NCI-H748 (cell line): Measurements from ENCODE around the gene SIGMAR1.
A peak's percentile ranks its signal among the peaks of the same experiment; 100 is the strongest.
"Not testable (repeated sequence)": the region's sequence is repeated elsewhere in the genome, so short reads cannot be mapped to it uniquely, and the experiment has no call there.

ENCODE experiments used
- DNase-seq: peaks from one replicate; lab custom pipeline; 2025; ENCODE audit not compliant: unreplicated experiment; lab: John Stamatoyannopoulos, UW

Gene SIGMAR1

DNA sequence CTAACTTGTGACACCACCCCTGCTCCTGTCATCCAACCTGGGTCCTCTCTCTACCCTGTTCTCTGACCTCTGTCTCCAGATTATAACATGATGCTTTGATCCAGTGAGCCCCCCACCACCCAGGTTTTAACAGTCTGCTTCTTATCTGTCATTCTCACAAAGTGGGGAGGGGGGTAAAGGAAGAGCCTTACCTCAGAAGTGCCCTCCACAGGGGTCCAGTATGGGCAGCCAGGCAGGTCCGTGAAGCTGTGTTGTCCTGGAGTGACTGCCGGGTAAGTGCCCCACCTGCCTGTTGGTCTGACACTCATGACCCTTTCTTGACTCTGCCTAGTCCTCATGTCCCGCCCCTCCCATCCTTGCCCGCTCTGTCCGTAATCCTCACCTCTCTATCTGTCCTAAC, 17.8 kb upstream of the SIGMAR1 start:
- no peak for DNase-seq

DNA sequence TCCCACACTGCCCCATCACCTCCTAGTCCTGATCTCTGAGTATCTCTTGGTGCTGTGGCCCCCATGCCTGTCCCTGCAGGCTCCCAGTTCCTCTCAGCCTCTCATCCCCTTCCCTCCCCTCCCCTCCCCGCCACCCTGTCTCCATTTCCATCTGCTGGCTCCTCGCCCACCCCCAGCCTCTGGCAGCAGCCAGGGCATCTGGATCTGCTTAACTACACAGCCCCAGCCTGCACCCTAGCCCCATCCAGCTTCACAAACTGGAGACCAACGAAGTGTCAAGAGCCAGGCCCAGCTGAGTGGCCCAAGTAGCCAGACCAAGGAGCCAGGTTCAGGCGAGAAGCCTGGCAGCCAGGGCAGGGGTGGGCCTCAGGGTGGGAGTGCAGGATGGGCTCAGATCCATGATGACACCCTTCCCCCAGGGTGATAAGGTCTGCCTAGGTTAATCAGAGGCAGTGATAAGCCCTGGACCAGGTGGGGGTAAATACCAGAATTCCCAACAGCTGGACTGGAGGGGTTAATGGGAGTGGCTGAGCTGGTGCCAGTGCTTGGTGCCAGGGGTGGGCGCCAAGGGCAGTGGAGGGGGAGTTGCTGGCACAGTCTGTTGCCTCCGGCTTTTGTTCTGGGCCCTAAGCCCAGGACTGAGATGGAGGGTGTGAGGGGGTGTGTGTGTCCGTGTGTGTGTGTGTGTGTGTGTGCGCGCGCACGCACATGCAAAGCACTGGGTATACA, 16.9 kb upstream of the SIGMAR1 start:
- DNase-seq, result no peak

GRCh38 chr9:34653151-34654072, 15.8 kb upstream of the SIGMAR1 start:
- DNase-seq, result no peak

GRCh38 chr9:34652602-34653000, 15.0 kb upstream of the SIGMAR1 start:
- no peak for DNase-seq

GRCh38 chr9:34651876-34652601, 14.5 kb upstream of the SIGMAR1 start, which contains the start of gene IL11RA:
Gene IL11RA, plus strand, starts transcription at chr9:34652185. Its CDS starts 3,033 bp downstream, at chr9:34655218.
- peak; percentile 41 for DNase-seq

- DNase-seq, result no peak
These were observed 13.7 kb upstream of the SIGMAR1 start for GRCh38 chr9:34651321-34651720.

DNA sequence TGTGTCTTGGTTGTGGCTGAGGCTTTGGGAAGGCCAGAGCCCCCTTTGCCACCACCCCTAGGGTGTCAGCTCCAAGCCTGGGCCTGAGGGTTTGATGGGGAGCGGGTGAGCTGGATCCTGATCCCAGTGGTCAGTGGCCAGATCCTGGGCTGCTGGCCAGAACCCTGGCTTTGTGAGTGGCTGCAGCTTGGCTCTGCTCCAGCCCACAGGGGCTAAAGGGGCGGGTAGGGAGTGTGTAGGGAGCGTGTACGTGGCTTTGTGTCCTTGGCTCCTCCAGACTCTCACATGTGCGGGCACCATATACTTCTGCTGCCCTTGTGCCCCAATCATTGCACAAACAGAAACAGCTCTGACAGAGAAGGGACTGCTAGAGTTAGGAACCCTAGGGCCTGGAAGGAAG, 13.2 kb upstream of the SIGMAR1 start:
- DNase-seq, result no peak

DNA sequence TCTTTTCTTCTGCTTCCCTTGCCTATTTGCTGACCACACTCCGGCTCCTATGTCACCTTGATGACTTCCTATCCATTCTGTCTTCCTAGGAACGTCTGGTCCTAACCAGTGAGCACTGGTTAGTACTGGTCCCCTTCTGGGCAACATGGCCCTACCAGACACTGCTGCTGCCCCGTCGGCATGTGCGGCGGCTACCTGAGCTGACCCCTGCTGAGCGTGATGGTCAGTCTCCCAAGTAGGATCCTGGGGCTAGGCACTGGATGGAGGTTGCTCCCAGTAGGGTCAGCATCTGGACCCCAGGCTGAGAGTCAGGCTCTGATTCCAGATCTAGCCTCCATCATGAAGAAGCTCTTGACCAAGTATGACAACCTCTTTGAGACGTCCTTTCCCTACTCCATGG, 11.1 kb upstream of the SIGMAR1 start:
- no peak for DNase-seq

DNA sequence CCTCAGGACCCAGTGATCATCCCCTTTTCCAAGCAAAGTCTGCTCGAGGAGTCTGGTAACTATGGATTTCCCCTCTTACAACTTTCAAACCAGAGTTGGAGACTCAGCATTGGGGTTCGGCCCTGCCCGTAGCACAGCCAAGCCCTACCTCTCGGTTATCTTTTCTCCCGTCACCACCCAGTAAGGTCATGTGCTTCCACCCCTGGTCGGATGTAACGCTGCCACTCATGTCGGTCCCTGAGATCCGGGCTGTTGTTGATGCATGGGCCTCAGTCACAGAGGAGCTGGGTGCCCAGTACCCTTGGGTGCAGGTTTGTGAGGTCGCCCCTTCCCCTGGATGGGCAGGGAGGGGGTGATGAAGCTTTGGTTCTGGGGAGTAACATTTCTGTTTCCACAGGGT, 10.1 kb upstream of the SIGMAR1 start:
- no peak for DNase-seq

- DNase-seq, result no peak
These were observed 9.5 kb upstream of the SIGMAR1 start for GRCh38 chr9:34647084-34647403.

- DNase-seq, result peak; percentile 93
These were observed 8.9 kb upstream of the SIGMAR1 start, which contains the start of gene GALT for GRCh38 chr9:34646211-34647083. Gene GALT, plus strand, starts transcription at chr9:34646675. Its CDS starts 30 bp downstream, at chr9:34646705.

DNA sequence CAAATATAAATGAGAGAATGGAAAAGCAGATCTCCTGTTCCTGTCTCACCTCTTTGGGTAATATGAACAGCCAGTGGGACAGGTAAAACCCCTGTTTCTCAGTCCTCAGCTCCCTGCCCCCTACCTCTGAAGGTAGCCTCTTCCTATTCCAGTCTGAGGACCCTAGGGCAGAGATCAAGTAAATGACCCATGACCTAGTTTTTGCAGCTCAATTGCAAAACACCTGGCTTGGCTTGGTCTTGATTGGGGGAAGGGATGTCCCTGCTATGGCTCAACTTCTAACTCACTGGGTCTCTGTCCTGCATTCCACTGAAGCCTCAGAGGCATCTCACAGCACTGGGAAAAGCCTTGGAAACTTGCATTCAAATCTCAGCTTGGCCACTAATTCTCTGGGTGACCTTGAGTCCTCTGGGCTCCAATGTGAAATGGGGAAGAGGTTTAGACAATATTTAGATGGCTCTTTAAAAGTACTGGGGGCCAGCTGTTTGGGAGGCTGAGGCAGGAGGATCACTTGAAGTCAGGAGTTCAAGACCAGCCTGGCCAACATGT, 7.3 kb upstream of the SIGMAR1 start:
- no peak for DNase-seq

DNA sequence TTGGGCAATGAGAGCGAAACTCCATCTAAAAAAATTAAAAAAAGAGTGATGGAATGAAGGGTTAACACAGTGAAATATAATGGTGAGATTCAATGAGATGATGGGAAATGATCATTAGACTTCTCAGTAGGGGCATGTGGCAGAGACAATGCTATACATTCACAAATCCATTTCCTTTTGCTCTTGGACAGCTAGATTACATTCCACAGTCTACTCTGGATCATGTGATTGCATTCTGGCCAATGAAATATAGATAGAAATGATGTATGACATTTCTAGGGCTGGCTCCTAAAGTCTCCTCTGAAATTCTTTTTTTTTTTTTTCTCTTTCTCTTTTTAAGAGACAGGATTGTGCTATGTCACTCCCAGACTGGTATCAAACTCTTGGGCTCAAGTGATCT, 5.1 kb upstream of the SIGMAR1 start:
- no peak for DNase-seq

DNA sequence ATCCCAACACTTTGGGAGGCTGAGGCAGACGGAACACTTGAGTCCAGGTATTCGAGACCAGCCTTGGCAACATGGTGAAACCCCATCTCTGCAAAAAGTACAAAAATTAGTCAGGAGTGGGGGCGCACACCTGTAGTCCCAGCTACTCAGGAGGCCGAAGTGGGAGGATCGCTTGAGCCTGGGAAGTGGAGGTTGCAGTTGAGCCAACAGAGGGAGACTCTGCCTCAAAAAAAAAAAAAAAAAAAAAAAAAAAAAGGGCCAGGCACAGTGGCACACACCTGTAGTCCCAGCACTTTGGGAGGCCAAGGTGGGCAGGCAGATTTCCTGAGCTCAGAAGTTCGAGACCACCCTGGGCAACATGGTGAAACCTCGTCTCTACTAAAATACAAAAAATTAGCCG, 1.7 kb upstream of the SIGMAR1 start:
- DNase-seq, result not testable (repeated sequence)

GRCh38 chr9:34638138-34638445, 505 bp upstream of the SIGMAR1 start:
- DNase-seq, result no peak

DNA sequence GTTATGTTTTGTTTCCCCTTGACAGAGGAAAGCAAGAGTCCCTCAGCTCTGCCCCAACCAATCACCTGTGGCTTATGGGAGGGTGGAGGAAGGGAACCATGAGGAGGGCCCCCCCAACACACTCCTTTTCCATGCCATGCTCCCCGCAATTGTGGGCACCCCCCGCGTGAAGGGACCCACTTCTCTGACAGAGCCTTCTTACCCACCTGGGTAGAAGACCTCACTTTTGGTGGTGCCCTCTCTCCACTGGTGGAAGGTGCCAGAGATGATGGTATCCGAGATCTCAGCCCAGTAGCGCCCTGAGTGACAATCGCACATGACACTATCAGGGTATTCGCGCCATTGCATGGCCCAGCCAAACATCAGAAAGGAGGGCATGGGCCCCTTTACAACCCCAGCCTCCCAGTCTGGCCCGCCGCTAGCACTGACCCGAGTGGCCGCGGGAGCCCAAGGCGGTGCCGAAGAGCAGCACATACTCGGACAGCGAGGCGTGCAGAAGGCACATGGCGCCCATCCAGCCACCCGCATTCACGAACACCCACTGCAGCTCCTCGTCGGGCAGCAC, 714 bp downstream of the SIGMAR1 start:
- DNase-seq, result peak; percentile 47

DNA sequence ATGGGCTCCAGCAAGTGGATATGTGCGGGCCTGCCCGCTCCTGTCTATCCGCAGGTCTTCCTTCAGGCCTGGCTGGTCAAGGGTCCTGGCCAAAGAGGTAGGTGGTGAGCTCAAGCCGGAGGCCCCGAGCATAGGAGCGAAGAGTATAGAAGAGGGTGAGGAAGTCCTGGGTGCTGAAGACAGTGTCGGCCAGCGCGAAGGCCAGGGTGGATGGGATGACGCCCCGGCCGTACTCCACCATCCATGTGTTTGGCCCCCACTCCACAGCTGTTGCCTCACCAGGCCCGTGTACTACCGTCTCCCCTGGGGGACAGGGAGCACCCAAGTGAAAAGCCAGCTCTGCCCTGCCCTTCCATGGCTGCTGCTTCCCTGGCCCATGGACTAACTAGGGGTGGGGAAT, 2.0 kb downstream of the SIGMAR1 start:
- no peak for DNase-seq

DNA sequence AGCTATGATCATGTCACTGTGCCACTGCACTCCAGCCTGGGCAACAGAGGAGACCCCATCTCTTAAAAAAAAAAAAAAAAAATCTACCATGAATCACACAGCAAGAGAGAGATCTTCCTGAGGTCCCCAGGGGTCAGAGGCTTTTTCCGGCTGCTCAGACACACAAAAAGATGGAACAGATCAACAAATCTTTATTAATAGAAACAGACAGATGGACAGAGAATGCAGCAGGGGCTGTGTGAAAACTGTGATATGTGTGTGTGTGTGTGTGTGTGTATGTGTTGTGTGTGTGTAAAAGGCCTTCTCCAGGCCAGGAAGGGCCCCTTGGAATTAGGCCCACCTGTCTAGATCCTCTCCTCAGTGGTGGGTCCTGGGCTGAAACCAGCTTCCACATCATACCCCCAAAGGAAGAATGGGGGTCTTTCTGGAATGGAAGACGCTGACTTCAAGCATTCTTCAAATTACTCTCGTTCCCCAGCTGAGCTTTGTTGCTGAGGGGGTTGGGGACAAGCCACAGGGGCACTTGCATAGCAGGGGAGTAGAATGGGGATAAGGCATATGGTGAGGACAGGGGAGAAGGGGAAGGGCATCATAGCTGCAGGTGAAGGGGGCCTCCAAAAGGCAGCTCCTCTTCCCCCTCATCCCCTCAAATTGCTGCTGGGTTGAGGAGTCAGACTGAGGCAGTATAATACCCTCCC, 2.9 kb downstream of the SIGMAR1 start:
- DNase-seq, result no peak

- peak; percentile 65 for DNase-seq
These were observed 3.6 kb downstream of the SIGMAR1 start for GRCh38 chr9:34633851-34634550.
